HG03060 (cell line): Measurements from ENCODE around the gene SLC24A2.

Experiments
- ATAC-seq: cut with Tn5 transposase; IDR thresholded peaks from one replicate; pipeline ENCODE4 v1.9.1; 2021; ENCODE audit warnings: low read depth, moderate number of reproducible peaks; ENCODE audit not compliant: unreplicated experiment

Gene SLC24A2

DNA sequence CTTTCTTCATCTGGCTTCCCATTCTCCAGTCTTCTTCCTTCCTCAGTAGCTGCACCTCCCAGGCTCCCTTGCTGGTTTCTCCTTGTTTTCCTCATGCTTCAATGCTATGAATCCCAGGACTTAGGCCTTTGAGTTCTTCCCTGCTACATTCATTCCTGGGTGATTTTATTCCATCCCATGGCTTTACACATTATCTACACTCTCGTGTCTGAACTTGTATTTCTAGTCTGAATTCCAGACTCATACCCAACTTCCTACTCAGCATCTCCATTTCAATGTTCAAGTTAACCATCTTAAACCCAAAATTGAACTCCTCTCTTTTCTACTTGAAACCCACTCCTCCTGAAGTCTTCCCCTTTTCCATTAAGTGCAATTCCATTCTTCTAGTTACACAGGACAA lies 20.0 kb downstream of the SLC24A2 start:
- ATAC-seq = no peak

DNA sequence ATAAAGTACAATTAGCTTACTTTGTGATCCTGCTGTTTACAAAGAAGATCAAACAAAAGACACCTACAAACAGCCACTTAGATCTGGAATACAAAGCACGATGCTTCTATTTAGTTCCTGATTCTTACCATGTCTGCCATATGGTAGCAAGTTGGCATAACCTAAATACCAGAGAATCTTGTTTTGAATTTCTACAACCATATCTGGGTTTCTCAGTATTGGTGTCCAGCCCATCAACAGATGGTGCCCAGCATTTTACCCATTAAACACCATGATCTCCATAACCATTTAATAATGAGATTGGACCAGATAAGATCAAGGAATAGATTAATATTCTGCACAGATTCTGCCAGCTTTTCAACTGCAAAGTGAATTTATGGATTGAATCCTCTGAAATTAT lies 29.8 kb downstream of the SLC24A2 start:
- no peak for ATAC-seq

- ATAC-seq = no peak
Observed at GRCh38 chr9:19757745-19758144, 31.1 kb downstream of the SLC24A2 start.

DNA sequence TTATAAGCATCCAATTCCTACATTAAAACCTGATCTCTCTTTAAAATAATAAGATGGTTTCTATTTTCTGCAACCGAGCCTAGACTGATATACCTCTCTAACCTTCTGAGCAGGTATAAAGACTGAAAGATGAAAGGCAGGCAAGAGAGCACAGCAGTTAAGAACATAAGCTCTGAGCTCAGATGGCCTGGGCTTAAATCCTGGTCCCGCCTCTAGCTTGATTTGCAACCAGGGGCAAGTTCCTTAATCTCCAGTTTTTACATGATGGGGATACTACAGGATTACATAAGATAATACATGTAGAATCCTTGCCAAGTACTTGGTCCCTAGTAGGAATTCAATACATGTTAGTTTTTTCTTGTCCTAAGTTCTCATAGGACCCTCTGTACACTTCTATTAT lies 33.9 kb downstream of the SLC24A2 start:
- no peak for ATAC-seq

- ATAC-seq = no peak
Observed at GRCh38 chr9:19748278-19749126, 40.3 kb downstream of the SLC24A2 start.

GRCh38 chr9:19746223-19746622 lies 42.6 kb downstream of the SLC24A2 start:
- no peak for ATAC-seq

- no peak for ATAC-seq
Observed at GRCh38 chr9:19741178-19741577, 47.7 kb downstream of the SLC24A2 start.
